ENCODE results near the gene PRRG3. TPM values are rescaled to one million over a fixed set of nuclear protein-coding genes. Genes with fewer than 3 reads are reported as not detected.

Gene PRRG3
- total and polyA plus RNA-seq, 2 of the 4 experiments (the other 2 are of a cell fraction), result not detected

GRCh38 chrX:151724563-151725337 is 29.5 kb downstream of the PRRG3 start:
- POLR2A ChIA-PET (ENCODE audit: unreplicated experiment), result no interaction called here
- intact Hi-C loops (cut with micrococcal nuclease), result loop anchor here (5.0 kb wide), 1 partner anchor 572 kb away; no protein-coding TSS in a partner anchor
- H2BK120ac ChIP-seq (ENCODE audit: low read depth, low read length), result no peak overlapping the region
- no peaks in the 10 kb centered on the region for H3K79me1 ChIP-seq (ENCODE audit: low read depth in 1 of 2, low read length in 2 of 2)
- 15% methylated on average over 5 of the region's 7 CpGs; no CpG with 5 or more reads in 1 of the 2 experiments for WGBS, 2 experiments (ENCODE audit: extremely low coverage in 2 of 2, insufficient read length in 1 of 2)
- H3K27me3 ChIP-seq (ENCODE audit: control insufficient read depth, insufficient read depth, low read length), result no peaks in the 10 kb centered on the region
- no peak overlapping the region for H3K4ac ChIP-seq (ENCODE audit: low read depth, low read length)
- no peak overlapping the region for H3K4me3 ChIP-seq (ENCODE audit: insufficient read depth, low read depth, low read length)
- TF ChIP-seq MXI1 (IDR thresholded peaks at IDR 0.05; ENCODE audit: borderline replicate concordance, low read depth, low read length) (no peak), SMC3 (IDR thresholded peaks at IDR 0.05; ENCODE audit: low read depth, low read length) (no peak), FOS (IDR thresholded peaks at IDR 0.05; ENCODE audit: low read depth, low read length) (no peak), RAD21 (IDR thresholded peaks at IDR 0.05; ENCODE audit: low read length) (no peak), RFX5 (IDR thresholded peaks at IDR 0.05; ENCODE audit: low read depth, low read length) (no peak), MAFK (IDR thresholded peaks at IDR 0.05; ENCODE audit: low read depth, low read length) (no peak), CHD1 (IDR thresholded peaks at IDR 0.05; ENCODE audit: low read depth, low read length) (no peak)
- no peak overlapping the region for H2AFZ ChIP-seq (replicated peaks; ENCODE audit: low read length, poor library complexity)
- DNase-seq, result no peak
- in situ Hi-C loops (cut with MboI; ENCODE audit: low sequenced_read_pairs), result no loop called here
- H2BK20ac ChIP-seq (ENCODE audit: low read depth, low read length), result no peak overlapping the region
- H4K8ac ChIP-seq (ENCODE audit: low read depth in 2 of 2, low read length in 2 of 2), result no peak overlapping the region
- H4K5ac ChIP-seq (ENCODE audit: low read depth, low read length), result no peak overlapping the region
- BruUV-seq (replicated peaks), result no TSS peak
- no peaks in the 10 kb centered on the region for H3K9me1 ChIP-seq (ENCODE audit: insufficient read depth, low read length)
- H3K56ac ChIP-seq (ENCODE audit: extremely low read depth, insufficient read depth, low read length), result no peak overlapping the region
- H3K4me2 ChIP-seq (ENCODE audit: low read depth, low read length), result no peak overlapping the region
- H2AK5ac ChIP-seq (ENCODE audit: low read depth, low read length), result no peak overlapping the region
- dilution Hi-C loops (cut with HindIII; ENCODE audit: low sequenced_read_pairs, unreplicated experiment), result no loop called here
- H3K18ac ChIP-seq (ENCODE audit: low read depth, low read length), result no peak overlapping the region
- no peak overlapping the region for H3K23ac ChIP-seq (ENCODE audit: low read depth, low read length)
- no peak overlapping the region for H3K9ac ChIP-seq (ENCODE audit: low read depth, low read length)
- H2AK9ac ChIP-seq (replicated peaks; ENCODE audit: low read depth, low read length, poor library complexity), result no peak overlapping the region
- no peaks in the 10 kb centered on the region; the same call in 1 of the 2 replicates for H3K9me3 ChIP-seq (ENCODE audit: control insufficient read depth, insufficient read depth, low read length)
- no peak overlapping the region for H2BK15ac ChIP-seq (ENCODE audit: low read depth, low read length)
- H3K36me3 ChIP-seq (ENCODE audit: control insufficient read depth, insufficient read depth, low read length), result no peaks in the 10 kb centered on the region
- CTCF ChIA-PET, result no interaction called here
- no peak for ATAC-seq (ENCODE audit: low read depth)
- H3K14ac ChIP-seq (replicated peaks; ENCODE audit: low read depth, low read length), result no peak overlapping the region
- H3K27ac ChIP-seq (ENCODE audit: insufficient read depth, low read length), result no peak overlapping the region
- no peaks in the 10 kb centered on the region for H3K4me1 ChIP-seq (ENCODE audit: control insufficient read depth, insufficient read depth, low read length)
- no peak overlapping the region for H4K91ac ChIP-seq (ENCODE audit: insufficient read depth, low read depth, low read length)
- no peak overlapping the region for H2BK5ac ChIP-seq (ENCODE audit: low read depth, low read length, poor library complexity, severe bottlenecking)
- no peaks in the 10 kb centered on the region for H4K20me1 ChIP-seq (ENCODE audit: insufficient read depth, low read length)
